Dedifferentiated amniotic fluid mesenchymal stem cell (primary cell): Measurements from ENCODE around the gene KIF18B.

Experiments
- DNase-seq: peaks from one replicate; pipeline ENCODE4 v3.0.0-alpha.2; 2016; ENCODE audit errors: extremely low spot score

Gene KIF18B

DNA sequence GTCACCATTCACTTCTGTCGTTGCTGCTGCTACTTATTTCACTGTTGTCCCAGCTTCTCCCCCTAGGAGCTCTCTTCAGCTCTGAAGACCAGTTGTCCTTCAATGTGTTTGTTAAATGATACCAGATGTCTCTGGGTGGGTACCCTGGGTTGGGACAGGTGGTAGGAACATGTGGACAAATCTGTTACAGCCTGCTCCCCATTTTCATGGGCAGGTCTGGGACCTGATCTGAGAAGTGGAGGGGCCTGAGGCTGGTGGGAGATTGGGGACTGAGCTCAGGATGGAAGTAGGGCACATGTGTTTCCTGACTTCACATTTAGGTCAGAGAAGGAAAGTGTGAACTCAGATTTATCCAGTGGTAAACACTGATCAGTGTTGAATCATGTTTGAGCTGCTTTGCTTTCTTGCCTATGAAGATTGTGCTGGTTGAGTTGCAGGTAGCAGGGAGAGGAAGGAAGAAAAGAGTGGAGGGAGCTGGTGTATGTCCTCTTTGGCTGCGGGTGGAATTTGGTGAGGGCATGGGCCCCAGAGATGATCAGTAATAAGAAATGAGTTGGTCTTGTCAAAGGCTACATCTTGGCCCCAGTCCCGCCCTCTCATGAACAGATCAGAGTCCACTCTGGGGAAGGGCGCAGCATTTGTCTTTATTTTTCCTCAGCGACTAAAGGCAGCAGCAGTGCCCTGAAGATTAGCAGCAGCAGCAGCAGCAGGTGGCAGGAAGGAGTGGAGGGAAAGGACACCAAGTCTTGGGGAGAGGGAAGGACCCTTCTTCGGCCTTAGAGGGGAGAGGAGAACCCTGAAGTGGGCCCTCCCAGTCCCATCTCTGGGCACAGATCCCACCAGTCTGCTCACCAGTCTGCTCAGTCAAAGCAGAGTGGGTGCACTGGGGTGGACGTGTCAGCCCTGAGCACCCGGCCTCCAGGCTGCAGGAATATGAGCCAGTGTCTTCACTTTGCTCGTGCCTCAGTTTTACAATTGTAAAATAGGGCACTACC, 42.3 kb downstream of the KIF18B start:
- DNase-seq, result no peak

DNA sequence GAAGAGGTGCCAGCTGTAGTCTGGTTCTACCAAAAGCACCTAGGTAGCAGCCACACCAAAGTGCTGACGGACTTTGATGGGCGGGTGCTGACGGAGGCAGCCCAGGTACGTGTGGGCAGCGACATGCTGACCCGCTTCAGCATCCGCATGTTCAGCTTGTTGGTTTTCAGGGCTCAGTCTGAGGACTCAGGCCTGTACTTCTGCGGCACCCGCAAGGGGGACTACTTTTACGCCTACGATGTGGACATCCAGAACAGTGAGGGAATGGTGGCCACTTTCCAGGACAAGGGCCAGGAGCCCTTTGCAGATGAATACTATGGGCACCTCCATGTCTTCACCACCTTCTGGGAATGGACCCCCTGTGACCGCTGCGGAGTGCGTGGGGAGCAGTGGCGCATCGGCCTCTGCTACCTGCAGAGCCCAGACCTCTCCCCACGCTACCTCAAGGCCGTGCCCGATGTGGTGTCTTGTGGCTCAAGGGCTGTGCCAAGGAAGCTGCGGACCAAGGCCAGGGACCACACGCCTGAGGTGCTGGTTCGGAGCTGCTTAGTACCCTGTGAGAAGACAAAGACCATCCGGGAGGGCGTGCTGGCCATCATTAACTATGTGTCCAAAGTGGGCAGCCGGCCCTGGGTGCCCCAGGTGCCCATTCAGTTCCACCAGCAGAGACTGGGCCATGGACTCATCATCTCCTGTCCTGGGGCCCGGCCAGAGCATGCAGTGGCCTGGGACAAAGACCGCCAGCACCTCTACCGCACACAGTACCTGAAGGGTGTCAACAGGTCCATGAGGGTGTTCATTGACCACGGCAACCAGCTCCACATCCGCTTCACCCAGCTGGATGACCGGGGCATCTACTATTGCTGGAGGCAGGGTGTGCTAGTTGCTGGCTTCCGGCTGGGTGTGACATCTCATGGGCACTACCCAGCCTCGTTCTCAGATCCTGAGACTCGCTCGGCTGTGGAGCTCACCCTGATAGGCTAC, 43.3 kb downstream of the KIF18B start:
- no peak for DNase-seq

DNA sequence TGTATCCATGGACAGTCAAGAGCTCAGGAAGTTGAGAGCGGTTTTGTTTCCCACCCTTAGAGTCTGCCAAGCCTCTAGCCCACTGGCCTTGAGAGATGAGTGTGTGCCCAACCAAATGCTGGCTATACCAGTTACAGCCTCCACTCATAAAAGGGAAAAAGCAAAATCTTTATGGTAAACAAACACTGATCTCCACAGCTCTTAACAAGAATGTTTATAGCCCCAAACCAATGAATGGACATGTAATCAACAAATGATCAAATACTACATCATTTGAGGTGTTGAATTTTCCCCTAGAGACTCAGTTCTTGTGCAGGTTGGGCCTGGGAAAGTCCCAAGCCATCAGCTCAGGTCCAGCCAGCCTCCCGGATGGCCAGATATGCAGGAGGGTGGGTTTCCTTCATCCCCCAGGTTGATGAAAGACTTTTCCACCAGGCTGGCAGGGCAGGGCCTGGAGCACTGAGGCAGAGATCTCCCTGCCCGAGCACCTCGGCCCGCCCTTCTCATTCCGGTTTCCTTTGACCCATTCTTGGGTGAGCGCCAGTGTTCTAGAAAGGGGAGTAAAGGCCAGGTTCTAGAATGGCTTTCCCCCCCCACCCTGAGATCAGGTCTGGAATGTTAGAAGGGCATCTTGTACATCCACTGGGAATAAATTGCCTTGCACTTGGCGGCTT, 44.4 kb downstream of the KIF18B start:
- no peak for DNase-seq

GRCh38 chr17:44902135-44902760, 45.3 kb downstream of the KIF18B start:
- DNase-seq, result no peak

- peak; percentile 64 for DNase-seq
Measured at GRCh38 chr17:44901411-44901921, 46.1 kb downstream of the KIF18B start.

GRCh38 chr17:44900894-44901293, 46.7 kb downstream of the KIF18B start:
- DNase-seq, result peak; percentile 54

DNA sequence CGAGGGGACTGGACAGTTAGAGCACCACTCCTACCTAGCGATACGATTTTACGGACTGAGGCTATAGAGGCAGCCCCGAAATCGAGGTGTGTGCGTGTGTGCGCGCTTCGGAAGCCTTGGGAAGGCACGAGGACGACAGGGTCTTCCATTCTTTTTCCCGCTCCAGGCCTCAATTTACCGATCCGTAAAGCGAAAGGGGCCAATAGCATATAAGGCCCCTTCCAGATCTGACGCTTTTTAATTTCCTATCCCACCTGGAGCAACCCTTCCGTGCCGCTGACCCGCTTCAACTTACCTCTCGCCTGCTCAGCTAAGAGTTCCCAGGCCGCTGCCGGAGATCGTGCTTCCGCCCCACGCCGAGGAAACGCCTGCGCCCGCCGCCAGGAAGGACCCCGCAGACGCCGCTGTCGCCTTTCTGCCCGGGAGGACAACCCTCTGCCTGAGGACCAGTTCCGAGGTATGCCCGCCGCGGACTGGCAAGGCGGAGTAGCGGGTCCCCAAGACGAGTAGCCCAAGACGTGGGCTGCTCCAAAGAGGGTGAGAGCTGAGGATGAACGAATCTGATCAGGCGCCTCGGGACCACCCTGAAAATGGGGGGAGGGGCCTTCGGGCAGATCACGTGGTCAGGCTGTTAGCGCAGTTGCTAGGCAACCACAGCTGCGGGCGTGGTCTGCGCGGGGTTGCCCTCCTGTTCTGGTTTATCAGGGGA, 48.3 kb downstream of the KIF18B start, which contains the start of gene EFTUD2:
TSS of gene EFTUD2 (minus strand) at position 372 of the 709 bp plus-strand sequence. CDS start 4,924 bp downstream, outside the sequence.
- DNase-seq, result peak; percentile 83

- peak; percentile 28 for DNase-seq
Measured at GRCh38 chr17:44898768-44899073, 48.9 kb downstream of the KIF18B start.

- no peak for DNase-seq
Measured at GRCh38 chr17:44894642-44895041, 52.9 kb downstream of the KIF18B start.

DNA sequence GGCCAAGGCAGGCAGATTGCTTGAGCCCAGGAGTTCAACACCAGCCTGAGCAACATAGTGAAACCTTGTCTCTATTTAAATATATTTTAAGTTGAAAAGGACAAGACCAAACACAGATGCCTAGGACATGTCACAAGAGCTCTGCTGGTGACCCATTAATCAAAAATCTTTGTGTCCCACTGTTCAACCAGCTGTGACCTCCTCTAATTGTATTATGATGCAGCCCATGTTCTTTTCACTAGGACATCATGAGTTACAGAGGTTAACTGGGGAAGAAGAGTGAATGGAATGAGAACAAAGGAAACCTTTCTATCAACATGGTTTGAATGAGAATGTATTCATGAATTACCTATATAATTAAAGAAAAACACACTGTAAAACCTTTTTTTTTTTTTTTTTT, 55.3 kb downstream of the KIF18B start:
- no peak for DNase-seq

DNA sequence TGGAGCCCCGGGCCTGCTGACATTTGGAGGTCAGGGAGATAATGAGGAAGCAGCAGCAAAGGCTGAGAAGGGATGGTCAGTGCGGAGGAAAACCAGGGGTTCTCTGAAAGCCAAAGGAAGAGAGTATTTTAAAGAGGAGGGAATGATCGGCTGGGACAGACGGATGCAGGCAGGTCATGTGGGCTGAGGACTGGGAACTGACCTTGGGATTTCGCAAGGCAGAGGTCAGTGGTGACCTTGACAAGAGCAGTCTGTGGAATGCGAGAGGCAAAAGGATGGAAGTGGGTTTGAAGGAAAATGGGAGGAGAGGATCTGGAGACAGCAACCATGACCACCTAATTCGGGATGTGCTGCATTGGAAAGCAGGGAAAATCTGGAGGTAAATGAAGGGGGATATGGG, 58.6 kb downstream of the KIF18B start:
- DNase-seq, result no peak

- DNase-seq, result no peak
Measured at GRCh38 chr17:44887971-44888954, 59.3 kb downstream of the KIF18B start.

DNA sequence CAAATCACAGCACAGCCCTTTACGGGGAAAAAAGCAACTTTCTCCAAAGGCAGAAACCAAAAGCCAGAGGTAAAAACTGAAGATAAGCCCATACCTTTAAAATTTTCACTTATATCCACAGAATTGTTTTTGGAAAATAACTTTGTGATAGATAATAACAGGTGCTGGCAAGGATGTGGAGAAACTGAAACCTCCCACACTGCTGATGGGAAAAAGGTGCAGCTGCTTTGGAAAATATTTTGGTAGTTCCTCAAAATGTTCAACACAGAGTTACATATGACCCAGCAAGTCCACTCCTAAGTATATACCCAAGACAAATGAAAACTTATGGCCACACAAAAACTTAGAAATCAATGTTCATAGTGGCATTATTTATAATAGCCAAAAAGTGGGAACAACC, 60.6 kb downstream of the KIF18B start:
- DNase-seq, result no peak

GRCh38 chr17:44884941-44885340, 62.6 kb downstream of the KIF18B start:
- DNase-seq, result no peak

GRCh38 chr17:44881145-44881544, 66.4 kb downstream of the KIF18B start:
- DNase-seq, result no peak

DNA sequence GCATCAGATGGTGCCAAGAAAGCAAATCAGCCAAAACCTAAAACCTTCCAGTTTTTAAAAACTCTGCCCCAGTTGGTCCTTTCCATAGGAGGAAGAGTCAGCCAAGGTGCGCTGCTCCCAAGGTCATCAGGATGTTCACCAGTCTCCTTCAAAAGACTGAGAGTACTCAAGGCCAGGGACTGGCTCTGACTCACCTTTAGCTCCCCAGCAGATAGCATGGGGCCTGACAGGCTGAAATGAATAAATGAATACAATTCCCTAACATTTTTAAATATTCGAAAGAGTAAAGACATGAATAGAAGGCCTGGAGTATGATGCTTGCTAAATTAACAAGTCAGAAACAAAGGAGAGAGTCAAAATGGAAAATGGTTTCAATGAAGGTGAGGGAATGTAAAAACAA, 67.5 kb downstream of the KIF18B start:
- no peak for DNase-seq

GRCh38 chr17:44879376-44879775, 68.2 kb downstream of the KIF18B start:
- no peak for DNase-seq

- DNase-seq, result peak; percentile 29
Measured at GRCh38 chr17:44878627-44879221, 68.8 kb downstream of the KIF18B start.

DNA sequence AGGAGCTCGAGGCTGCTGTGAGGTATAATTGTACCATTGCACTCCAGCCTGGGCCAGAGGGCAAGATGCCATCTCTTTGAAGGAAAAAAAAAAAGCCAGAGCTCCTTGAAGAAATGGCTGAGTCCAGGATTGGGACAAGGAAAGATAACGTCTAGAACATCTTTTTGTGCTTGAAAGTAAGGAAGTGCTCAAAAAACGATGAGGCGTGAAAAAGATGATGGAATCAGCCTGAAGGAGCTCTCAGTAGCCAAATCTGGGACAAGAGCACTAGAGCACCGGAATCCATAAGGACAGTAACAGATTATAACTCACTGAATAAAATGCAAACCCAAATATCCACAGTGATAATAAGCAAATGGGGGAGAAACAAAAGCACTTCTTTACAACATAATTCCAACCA, 70.5 kb downstream of the KIF18B start:
- no peak for DNase-seq
